HuH-7.5 (cell line): ENCODE data around the gene ABLIM1.

ENCODE experiments used
- DNase-seq: peaks from one replicate; pipeline ENCODE4 v3.0.0; 2011; ENCODE audit warnings: low spot score

ABLIM1 gene

GRCh38 chr10:114680543-114681117 lies 22.6 kb upstream of the ABLIM1 start:
- no peak for DNase-seq

- DNase-seq: no peak
Measured at GRCh38 chr10:114679552-114679951, 21.5 kb upstream of the ABLIM1 start.

GRCh38 chr10:114678820-114679219 lies 20.7 kb upstream of the ABLIM1 start:
- DNase-seq: no peak

- DNase-seq: no peak
Measured at GRCh38 chr10:114678336-114678735, 20.3 kb upstream of the ABLIM1 start.

- no peak for DNase-seq
Measured at GRCh38 chr10:114674346-114674745, 16.3 kb upstream of the ABLIM1 start.

GRCh38 chr10:114669648-114670047 lies 11.6 kb upstream of the ABLIM1 start:
- no peak for DNase-seq

GRCh38 chr10:114668375-114669080 lies 10.5 kb upstream of the ABLIM1 start:
- DNase-seq: no peak

GRCh38 chr10:114665873-114666272 lies 7.8 kb upstream of the ABLIM1 start:
- no peak for DNase-seq

- DNase-seq: no peak
Measured at GRCh38 chr10:114665406-114665805, 7.3 kb upstream of the ABLIM1 start.

GRCh38 chr10:114664127-114664526 lies 6.1 kb upstream of the ABLIM1 start:
- no peak for DNase-seq

GRCh38 chr10:114663626-114664025 lies 5.6 kb upstream of the ABLIM1 start:
- DNase-seq: no peak

GRCh38 chr10:114662646-114663217 lies 4.7 kb upstream of the ABLIM1 start:
- DNase-seq: no peak

- no peak for DNase-seq
Measured at GRCh38 chr10:114661212-114661880, 3.3 kb upstream of the ABLIM1 start.

GRCh38 chr10:114655671-114656070 lies 2.4 kb downstream of the ABLIM1 start:
- no peak for DNase-seq

- no peak for DNase-seq
Measured at GRCh38 chr10:114654822-114655575, 3.1 kb downstream of the ABLIM1 start.

- no peak for DNase-seq
Measured at GRCh38 chr10:114653926-114654325, 4.1 kb downstream of the ABLIM1 start.

- no peak for DNase-seq
Measured at GRCh38 chr10:114652402-114653368, 5.4 kb downstream of the ABLIM1 start.

GRCh38 chr10:114650831-114651230 lies 7.2 kb downstream of the ABLIM1 start:
- no peak for DNase-seq

- DNase-seq: no peak
Measured at GRCh38 chr10:114650266-114650665, 7.8 kb downstream of the ABLIM1 start.

GRCh38 chr10:114649217-114649903 lies 8.7 kb downstream of the ABLIM1 start:
- no peak for DNase-seq

- DNase-seq: no peak
Measured at GRCh38 chr10:114648368-114648767, 9.7 kb downstream of the ABLIM1 start.
